Body of pancreas (tissue), 4 donors: ENCODE measurements around the gene TTC27.

Experiments used
- CTCF ChIP-seq, 7 experiments: fragments of 450-650 bp in 4 of 7; fragments of 200-600 bp in 3 of 7; sonication (generic) in 3 of 7; IDR thresholded peaks; one replicate each; pipeline ENCODE4 v1.5.1; 2016 to 2019; ENCODE audit warnings: antibody characterized with exemption in 7 of 7
- POLR2A ChIP-seq, 3 donors: fragments of 450-650 bp; IDR thresholded peaks; one replicate each; pipeline ENCODE4 v1.6.1; 2016; ENCODE audit warnings: antibody characterized with exemption in 3 of 3, mild to moderate bottlenecking in 2 of 3

- TF ChIP-seq CTCF (IDR thresholded peaks at IDR 0.05) (no peak), POLR2A (IDR thresholded peaks at IDR 0.05) (no peak)
Observed at GRCh38 chr2:32633040-32633439, 5.2 kb downstream of the TTC27 start.
